Measurements from ENCODE around the gene RFLNA.

DNA sequence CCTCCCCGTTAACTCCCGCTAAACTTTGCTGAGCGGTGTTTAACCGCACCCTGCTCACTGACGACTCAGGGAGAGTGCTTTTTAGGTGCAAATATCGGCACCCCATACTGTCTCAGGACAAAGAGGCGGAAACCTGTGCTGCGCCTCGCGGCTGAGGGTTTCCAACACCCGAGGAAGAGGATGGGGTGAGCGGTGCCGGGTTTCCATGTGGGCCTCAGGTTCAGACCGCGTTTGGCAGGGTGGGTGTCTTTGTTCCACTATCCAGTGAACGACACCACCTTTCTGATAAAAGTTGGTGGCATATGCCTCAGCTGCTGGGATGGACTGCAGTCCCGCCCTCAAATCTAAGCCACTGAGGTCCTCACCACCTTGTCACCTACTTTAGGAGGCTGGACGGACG is 3.0 kb downstream of the RFLNA start:
- TF ChIP-seq POLR2A (IDR thresholded peaks at IDR 0.05), result no peak
- TF ChIP-seq, protein P1, sequence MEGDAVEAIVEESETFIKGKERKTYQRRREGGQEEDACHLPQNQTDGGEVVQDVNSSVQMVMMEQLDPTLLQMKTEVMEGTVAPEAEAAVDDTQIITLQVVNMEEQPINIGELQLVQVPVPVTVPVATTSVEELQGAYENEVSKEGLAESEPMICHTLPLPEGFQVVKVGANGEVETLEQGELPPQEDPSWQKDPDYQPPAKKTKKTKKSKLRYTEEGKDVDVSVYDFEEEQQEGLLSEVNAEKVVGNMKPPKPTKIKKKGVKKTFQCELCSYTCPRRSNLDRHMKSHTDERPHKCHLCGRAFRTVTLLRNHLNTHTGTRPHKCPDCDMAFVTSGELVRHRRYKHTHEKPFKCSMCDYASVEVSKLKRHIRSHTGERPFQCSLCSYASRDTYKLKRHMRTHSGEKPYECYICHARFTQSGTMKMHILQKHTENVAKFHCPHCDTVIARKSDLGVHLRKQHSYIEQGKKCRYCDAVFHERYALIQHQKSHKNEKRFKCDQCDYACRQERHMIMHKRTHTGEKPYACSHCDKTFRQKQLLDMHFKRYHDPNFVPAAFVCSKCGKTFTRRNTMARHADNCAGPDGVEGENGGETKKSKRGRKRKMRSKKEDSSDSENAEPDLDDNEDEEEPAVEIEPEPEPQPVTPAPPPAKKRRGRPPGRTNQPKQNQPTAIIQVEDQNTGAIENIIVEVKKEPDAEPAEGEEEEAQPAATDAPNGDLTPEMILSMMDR (IDR thresholded peaks at IDR 0.05), result no peak
